SH-SY5Y (cell line): ENCODE measurements around the gene PIK3CD.

ENCODE experiments used
- GATA2 ChIP-seq: IDR thresholded peaks from 2 replicates; pipeline ENCODE4 v1.6.1; 2011; ENCODE audit warnings: mild to moderate bottlenecking, low read depth, low read length
- GATA3 ChIP-seq: IDR thresholded peaks from 2 replicates; pipeline ENCODE4 v1.6.1; 2011; ENCODE audit warnings: low read depth, mild to moderate bottlenecking, low read length, moderate library complexity

DNA sequence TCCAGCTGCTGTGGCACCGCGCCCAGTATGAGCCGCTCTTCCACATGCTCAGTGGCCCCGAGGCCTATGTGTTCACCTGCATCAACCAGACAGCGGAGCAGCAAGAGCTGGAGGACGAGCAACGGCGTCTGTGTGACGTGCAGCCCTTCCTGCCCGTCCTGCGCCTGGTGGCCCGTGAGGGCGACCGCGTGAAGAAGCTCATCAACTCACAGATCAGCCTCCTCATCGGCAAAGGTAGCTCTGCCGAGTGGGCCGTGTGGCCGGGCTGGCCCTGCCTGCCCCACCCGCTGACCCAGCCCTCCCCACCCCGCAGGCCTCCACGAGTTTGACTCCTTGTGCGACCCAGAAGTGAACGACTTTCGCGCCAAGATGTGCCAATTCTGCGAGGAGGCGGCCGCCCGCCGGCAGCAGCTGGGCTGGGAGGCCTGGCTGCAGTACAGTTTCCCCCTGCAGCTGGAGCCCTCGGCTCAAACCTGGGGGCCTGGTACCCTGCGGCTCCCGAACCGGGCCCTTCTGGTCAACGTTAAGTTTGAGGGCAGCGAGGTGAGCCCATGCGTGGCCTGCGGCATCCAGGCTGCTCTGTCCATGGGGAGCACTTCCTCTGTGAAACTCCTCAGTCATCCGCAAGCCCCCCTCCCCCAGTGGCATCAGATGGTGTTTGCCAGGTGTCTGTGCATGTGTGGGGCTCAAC lies 64.2 kb downstream of the PIK3CD start:
- TF ChIP-seq GATA3, result no peak
- no peak for TF ChIP-seq GATA2
